ENCODE measurements around the gene EIF4A2. TPM values are rescaled to one million over a fixed set of nuclear protein-coding genes. Genes with fewer than 3 reads are reported as not detected.
A peak's percentile ranks its signal among the peaks of the same experiment; 100 is the strongest.

EIF4A2 gene
- total and polyA plus RNA-seq, 9 of the 15 experiments (the other 6 are each of a cell fraction or from before 2014, with no cell fraction given) = 307 to 754 (median 435) TPM

DNA sequence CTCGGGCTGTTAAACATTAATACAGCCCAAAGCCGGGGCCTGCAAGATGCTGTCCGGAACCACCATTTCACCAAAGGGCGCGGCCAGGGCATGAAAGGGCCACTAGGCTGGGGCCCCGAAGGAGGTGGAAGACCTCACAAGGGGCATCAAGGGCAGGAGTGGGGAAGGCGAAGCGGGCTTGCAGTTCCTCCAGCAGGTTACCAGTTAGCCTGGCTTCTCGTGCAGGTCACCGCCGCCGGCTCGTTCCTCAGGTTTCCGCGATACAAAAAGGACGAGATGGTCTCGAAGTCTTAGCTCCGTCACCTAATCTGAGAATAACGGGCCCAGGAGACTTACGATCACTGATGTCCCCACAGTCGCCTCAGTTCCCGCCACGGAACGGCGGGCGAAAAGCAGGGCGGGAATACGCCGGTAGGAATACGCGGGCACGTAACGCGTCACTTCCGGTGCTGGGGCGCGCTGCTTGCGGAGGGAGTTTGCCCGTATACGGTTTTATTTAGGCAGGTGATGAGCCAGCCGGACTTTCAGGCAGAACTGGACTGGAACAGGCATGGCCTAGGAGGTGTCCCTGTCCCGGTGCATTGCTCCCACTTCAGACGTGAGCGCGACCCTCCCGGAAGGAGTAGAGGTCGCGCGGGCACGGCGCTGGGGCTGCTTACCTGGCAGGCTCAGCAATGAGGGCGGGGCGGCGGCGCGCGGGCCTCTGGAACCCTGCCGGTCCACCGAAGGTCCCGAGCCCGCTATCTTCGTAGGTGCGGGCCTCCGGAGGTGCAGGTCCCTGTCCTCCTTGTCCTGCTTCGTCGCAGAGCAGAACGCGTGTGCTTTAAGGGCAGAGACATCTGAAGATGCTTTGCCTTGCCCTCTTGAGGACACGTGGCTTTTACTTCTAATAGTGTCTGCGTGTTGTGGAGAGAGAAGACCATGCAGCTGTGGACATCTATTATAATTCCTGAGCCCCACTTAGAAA, 23.0 kb downstream of the EIF4A2 start, which contains the start of gene RFC4 (continued):
- no peak for TF ChIP-seq MLLT1 (IDR thresholded peaks at IDR 0.05)
- peak; percentile 55; the same call in 1 of the 2 replicates for TF ChIP-seq NBN (IDR thresholded peaks at IDR 0.05; ENCODE audit: low read depth)
- no peak; a peak in 1 of 4 replicates for TF ChIP-seq CSDE1 (IDR thresholded peaks at IDR 0.05)
- no peak for TF ChIP-seq ZNF280A (IDR thresholded peaks at IDR 0.05; ENCODE audit: low read depth, partially characterized antibody)
- no peak for TF ChIP-seq ZFP30 (CRISPR knock-in tag; IDR thresholded peaks at IDR 0.05; ENCODE audit: borderline replicate concordance)
- no peak for TF ChIP-seq ZNF146 (CRISPR knock-in tag; IDR thresholded peaks at IDR 0.05; ENCODE audit: unreplicated experiment)
- TF ChIP-seq, protein P1, sequence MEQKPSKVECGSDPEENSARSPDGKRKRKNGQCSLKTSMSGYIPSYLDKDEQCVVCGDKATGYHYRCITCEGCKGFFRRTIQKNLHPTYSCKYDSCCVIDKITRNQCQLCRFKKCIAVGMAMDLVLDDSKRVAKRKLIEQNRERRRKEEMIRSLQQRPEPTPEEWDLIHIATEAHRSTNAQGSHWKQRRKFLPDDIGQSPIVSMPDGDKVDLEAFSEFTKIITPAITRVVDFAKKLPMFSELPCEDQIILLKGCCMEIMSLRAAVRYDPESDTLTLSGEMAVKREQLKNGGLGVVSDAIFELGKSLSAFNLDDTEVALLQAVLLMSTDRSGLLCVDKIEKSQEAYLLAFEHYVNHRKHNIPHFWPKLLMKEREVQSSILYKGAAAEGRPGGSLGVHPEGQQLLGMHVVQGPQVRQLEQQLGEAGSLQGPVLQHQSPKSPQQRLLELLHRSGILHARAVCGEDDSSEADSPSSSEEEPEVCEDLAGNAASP (IDR thresholded peaks at IDR 0.05) = no peak
- TF ChIP-seq ZFP36 (IDR thresholded peaks at IDR 0.05; ENCODE audit: low read depth, low read length, partially characterized antibody) = no peak
- TF ChIP-seq, protein P2, sequence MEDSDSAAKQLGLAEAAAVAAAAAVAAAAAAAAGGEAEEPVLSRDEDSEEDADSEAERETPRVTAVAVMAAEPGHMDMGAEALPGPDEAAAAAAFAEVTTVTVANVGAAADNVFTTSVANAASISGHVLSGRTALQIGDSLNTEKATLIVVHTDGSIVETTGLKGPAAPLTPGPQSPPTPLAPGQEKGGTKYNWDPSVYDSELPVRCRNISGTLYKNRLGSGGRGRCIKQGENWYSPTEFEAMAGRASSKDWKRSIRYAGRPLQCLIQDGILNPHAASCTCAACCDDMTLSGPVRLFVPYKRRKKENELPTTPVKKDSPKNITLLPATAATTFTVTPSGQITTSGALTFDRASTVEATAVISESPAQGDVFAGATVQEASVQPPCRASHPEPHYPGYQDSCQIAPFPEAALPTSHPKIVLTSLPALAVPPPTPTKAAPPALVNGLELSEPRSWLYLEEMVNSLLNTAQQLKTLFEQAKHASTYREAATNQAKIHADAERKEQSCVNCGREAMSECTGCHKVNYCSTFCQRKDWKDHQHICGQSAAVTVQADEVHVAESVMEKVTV (CRISPR knock-in tag; IDR thresholded peaks at IDR 0.05) = no peak
- peak; percentile 21; the same call in 1 of the 2 replicates for TF ChIP-seq NCOA6 (IDR thresholded peaks at IDR 0.05)
- no peak for TF ChIP-seq MTF1 (CRISPR knock-in tag; IDR thresholded peaks at IDR 0.05; ENCODE audit: borderline replicate concordance)
- no peak for TF ChIP-seq MYBL2 (IDR thresholded peaks at IDR 0.05; ENCODE audit: low read depth)
- no peak for TF ChIP-seq MYBL2 (CRISPR knock-in tag; IDR thresholded peaks at IDR 0.05; ENCODE audit: borderline replicate concordance)
- TF ChIP-seq FOXJ3 (CRISPR knock-in tag; IDR thresholded peaks at IDR 0.05) = no peak
- peak; percentile 92; the same call in 1 of the 2 replicates for TF ChIP-seq ZZZ3 (IDR thresholded peaks at IDR 0.05)
- 0 out of 2 replicates have a peak, but pooled peaks have one; percentile 34 for TF ChIP-seq ZBTB17 (CRISPR knock-in tag; IDR thresholded peaks at IDR 0.05)
- TF ChIP-seq KDM4B (IDR thresholded peaks at IDR 0.05; ENCODE audit: borderline replicate concordance in 2 of 2, low read depth in 1 of 2) = peak in 1 of 2 experiments; percentile 78; a peak in 1 of 4 replicates
- TF ChIP-seq, protein P3, sequence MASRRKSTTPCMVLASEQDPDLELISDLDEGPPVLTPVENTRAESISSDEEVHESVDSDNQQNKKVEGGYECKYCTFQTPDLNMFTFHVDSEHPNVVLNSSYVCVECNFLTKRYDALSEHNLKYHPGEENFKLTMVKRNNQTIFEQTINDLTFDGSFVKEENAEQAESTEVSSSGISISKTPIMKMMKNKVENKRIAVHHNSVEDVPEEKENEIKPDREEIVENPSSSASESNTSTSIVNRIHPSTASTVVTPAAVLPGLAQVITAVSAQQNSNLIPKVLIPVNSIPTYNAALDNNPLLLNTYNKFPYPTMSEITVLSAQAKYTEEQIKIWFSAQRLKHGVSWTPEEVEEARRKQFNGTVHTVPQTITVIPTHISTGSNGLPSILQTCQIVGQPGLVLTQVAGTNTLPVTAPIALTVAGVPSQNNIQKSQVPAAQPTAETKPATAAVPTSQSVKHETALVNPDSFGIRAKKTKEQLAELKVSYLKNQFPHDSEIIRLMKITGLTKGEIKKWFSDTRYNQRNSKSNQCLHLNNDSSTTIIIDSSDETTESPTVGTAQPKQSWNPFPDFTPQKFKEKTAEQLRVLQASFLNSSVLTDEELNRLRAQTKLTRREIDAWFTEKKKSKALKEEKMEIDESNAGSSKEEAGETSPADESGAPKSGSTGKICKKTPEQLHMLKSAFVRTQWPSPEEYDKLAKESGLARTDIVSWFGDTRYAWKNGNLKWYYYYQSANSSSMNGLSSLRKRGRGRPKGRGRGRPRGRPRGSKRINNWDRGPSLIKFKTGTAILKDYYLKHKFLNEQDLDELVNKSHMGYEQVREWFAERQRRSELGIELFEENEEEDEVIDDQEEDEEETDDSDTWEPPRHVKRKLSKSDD (conservative IDR thresholded peaks at IDR 0.05; ENCODE audit: low read length) = no peak

Data from K562 (cell line).